NCI-H2196 treated with DMSO at 0.1 percent for 48 hours (cell line): Measurements from ENCODE around the gene PIRT.
"Not testable (repeated sequence)": the region's sequence is repeated elsewhere in the genome, so short reads cannot be mapped to it uniquely, and the experiment has no call there.

Experiments
- DNase-seq: peaks from one replicate; lab custom pipeline; 2025; ENCODE audit not compliant: unreplicated experiment; lab: John Stamatoyannopoulos, UW

Gene PIRT

DNA sequence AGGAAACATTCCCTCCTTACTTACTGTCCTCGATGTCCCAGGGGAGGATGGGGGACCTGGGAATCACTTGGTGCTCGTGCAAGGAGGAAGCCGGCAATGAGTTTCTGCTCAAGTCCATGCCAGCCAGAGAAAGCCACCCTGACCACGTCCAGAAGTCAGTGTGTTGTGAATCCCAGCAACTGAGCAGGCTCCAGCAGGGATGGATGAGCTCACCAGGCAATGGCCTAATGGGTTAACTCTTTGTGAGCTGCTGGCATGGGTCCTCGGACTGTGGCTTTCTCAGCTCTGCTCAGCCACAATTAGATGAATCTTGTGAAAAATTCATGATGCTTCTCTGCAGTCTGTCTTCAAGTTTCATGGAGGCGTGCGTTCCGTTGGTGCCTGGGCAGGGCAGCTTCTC lies at the start of gene PIRT:
TSS of gene PIRT (minus strand) at position 167 of the 400 bp plus-strand sequence. CDS start 12,442 bp downstream, outside the sequence.
- DNase-seq, result no peak

DNA sequence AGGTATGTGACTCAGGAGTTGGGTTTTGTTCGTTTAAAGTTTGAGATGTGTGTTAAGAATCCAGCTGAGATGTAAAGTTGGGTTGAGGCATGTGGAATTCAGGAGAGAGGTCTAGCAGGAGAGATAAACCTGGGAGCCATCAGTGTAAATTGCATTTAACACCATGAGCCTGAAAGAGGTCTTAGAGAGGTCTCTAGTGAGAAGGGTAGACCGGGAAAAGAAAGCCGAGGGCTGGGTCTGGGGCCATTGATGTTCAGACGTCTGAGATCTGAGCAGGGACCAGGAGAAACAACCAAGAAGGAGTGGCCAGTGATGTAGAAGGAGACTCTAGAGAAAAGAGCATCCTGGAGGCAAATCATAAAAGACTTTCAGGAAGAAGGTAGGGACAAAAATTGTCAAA lies 44.1 kb upstream of the PIRT start:
- DNase-seq, result no peak

DNA sequence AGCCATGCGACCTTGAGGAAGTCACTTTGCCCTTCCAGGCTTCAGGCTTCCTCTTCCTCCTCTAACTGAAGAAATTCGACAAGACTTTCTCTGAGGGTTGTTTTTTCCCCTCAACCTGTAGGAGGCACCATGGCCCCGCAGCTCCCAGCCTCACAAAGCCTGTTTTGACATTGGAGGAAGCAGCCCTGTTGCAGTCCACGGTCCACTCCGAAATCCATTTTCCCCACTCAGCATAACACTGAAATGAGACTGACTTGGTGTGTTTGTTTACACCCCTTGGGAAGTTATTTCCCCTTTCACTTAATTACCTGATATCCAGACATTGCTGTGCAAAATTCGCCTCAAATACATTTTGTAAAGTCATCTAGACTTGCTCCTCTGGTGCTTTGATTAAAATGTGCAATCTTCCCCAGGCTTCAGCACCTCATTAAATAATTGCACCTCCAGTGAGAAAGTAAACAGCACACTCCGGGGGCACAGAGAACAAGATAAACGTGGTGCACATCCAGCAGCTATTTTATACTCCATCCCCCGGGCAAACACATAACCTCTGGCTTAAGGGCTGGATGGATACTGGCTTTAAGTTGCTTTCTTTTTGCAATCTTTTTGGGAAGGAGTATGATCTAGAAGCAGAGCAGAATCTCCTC lies 41.4 kb upstream of the PIRT start:
- DNase-seq, result no peak

DNA sequence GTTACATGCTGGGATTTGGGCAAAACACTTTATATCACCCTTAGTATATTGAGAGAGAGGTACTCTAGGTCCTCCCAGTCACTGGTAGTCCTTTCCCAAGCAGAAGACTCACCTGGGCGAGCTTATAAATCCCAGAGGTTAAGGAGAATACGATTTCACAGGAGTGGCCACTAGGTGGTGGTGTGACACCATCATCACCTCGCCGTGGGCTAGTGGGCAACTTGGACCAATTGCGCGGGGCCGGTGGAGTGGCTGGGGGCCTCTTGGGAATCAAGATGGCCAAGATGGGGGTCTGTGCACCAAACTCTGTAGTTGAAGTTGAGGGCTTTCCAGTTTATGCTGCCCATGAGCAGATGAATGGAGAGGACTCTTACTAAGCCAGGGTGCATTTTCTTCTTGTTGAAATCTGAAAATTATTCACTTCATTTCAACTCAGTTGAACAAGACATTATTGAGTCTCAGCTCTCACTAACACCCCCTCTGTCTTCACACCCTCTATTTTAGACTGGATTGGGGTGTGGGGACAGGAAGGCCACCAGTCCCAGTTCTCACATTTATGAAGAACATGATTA lies 38.2 kb upstream of the PIRT start:
- no peak for DNase-seq

DNA sequence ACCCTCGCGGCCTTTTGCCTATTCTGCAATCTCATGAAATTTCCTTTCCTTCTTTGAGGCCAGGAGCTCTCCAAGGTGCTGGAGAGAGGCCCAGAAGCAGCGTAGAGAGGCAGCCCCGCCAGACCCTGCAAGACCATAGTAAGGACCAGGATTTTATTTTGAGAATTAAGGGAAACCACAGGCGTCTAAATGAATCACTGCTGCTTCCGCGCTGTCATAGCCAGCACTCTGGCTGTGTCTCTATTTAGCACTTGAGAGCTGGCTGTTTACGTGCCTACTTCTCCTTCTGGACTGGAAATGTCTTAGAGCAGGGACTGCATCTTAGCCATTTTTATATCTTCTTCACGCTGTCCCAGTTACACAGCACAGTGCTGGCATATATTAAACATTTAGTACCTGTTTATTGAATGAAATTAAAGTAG lies 37.6 kb upstream of the PIRT start:
- DNase-seq, result no peak

DNA sequence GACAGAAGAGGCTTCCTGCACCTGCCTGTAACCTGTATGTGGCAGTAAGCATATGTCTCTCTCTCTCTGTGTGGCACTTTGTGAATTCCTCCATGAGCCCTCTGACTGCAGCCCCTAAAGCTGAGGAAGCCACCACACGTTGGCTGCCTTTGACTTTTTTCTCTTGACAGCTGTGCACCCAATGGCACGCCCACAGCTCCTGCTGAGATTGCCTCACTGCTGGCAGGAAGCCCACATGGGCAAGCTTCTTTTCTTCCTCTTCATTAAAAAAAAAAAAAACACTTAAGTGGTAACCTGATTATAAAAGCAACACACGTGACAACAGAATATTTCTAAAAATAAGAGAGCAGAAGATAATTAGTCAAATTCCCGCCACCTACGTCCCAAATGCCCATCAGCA lies 34.0 kb upstream of the PIRT start:
- no peak for DNase-seq

DNA sequence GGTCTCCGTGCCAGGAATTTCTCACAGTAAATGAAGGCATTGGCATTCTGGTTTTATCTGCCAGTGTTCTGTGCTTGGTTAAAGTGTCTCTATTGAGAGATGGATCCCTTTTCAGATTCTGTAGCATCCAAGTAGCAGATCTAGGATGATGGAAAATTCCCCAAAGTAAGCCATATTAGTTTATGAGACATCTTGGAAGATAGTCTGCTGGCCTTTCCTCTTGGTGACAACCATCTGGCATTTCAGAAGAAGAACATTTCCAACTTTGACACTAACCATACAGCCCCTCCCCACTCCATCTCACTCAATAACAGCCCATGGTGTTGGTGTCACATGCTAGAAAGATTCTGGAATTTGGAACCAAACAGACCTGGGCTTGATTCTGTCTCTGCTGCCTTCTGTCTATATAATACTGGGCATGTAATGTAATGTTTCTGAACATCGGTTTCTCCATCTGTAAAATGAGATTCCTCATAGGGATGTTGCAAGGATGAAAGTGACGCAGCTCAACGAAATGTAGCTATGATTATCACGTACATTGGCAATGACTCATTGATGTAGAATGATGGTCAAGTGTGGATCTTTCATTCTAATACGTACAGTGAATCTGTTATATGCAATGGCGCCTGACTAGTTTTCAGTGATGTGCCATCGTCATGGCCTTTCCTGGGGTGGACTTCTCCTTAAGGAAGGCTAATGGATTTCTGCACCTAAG lies 32.6 kb upstream of the PIRT start:
- DNase-seq, result no peak

DNA sequence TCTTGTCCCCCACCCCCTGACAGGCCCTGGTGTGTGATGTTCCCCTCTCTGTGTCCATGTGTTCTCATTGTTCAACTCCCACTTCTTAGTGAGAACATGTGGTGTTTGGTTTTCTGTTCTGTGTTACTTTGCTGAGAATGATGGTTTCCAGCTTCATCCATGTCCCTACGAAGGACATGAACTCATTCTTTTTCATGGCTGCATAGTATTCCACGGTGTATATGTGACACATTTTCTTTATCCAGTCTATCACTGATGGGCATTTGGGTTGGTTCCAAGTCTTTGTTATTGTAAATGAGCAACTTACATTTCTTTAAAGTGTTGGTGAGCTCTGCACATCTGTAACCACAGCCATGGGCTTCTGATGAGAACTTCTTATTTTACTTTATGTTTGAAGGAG lies 30.9 kb upstream of the PIRT start:
- DNase-seq, result not testable (repeated sequence)

DNA sequence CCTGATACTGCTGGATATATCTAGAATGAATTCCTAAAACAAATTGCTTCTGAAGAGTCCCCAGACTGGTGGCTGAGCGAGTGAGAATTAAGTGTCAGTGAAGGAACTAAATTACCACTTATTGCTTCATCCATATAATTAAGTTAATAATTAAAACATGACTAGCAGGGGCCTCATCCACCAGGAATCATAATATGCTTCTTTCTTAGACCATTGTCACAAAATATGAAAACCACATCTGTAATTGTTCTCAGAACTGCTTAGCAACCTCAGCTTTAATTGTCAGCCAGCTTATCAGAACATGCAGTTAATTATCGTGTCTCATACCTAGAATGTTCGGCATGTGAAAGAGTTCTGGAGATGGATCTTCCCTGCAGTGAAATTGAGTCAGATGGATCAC lies 21.2 kb upstream of the PIRT start:
- DNase-seq, result no peak

DNA sequence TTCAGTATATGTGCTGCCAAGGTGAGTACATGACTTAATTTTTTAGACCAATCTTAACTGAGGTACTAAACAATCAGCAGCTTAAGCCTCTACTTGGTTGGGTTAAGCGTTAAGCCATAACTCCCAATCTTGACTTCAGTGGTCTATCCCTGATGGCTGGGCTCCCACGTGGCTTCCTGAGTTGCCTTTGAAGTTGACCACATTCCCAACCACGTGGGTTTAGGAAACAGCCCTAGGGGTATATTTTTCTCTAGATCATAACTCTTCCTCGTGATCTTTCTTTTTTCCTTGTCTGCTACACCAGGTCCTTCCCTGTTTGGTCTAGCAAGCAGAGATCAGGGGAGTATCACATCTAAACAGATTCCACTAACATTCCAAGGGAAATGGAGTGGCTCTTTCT lies 20.1 kb upstream of the PIRT start:
- DNase-seq, result no peak

DNA sequence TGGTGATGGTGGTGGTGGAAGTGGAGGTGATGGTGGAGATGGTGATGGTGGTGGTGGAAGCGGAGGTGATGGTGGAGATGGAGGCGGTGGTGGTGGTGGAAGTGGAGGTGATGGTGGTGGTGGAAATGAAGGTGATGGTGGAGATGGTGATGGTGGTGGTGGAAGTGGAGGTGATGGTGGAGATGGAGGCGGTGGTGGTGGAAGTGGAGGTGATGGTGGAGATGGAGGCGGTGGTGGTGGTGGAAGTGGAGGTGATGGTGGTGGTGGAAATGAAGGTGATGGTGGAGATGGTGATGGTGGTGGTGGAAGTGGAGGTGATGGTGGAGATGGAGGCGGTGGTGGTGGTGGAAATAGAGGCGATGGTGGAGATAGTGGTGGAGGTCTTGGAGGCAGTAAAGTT lies 8.7 kb upstream of the PIRT start:
- DNase-seq, result not testable (repeated sequence)

DNA sequence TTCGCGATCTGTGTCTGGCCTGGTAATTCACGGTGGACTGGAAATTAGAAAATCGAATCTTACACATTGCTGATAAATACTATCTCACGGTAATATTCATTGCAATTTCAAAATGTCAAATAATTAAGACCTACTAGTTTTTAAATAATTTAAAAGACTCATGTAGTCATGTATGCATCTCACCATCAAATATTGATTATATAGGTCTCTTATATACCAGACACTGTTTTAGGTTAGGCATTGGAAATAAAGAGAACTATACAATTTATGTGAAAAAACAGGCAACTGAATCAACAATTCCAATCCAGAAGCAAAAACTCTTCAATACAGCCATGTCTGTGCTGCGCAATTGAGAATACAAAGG lies 7.5 kb upstream of the PIRT start:
- DNase-seq, result no peak

DNA sequence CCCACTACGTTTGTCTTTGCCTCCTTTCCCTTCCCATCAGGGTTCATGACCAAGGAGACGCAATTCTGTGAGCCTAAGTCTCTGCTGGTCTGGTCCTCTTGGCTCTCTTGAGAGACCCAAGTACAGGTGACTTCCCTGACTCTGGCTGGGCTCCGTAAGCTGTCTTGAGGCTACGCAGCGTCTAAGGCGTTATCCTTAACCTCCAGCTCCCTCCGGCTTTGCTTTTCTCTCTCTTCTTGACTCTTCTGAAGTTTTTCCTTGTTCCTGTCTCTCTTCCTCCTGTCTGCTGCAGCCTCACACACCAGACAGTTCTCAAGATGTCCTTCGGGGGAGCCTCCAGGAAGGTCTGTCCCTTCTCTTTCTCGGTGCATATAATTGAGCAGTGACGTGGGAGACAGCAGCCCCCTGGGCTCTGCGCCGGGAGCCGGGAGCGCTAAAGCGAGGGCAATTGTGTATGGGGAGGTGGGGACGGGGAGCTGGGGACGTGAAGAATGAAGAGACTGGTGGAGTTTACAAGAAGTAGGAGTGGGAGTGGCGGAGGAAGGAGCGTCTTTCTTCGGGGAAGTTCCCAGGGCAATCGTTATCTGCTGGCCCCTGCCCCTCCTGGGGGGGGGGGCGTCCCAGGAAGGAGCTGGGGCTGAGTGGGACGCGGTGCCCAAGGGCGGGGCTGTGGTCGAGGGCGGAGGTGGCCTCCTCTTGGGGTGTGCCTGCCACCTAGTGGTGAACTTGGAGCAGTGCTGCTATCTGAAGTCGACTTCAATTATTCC lies 6.9 kb upstream of the PIRT start:
- DNase-seq, result no peak

DNA sequence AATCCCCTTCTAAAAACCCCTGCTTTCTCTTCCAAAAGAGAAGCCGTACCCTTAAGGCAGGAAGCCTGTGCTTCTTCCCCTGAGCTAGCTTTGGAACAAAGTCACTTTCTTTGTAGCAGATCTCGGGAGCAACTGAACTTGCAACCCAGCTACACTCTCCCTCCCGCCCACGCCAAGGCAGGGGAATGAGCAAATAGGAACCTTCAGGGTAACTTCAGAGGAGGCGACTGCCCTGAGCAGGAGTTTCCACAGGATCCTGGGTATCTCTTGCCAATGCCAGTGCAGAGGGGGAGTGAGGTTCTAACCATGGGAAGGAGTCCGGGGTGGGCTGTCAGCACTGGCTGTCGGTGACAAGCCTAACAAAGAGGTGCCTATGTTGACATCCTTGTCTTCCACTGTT lies 5.9 kb upstream of the PIRT start:
- DNase-seq, result no peak

DNA sequence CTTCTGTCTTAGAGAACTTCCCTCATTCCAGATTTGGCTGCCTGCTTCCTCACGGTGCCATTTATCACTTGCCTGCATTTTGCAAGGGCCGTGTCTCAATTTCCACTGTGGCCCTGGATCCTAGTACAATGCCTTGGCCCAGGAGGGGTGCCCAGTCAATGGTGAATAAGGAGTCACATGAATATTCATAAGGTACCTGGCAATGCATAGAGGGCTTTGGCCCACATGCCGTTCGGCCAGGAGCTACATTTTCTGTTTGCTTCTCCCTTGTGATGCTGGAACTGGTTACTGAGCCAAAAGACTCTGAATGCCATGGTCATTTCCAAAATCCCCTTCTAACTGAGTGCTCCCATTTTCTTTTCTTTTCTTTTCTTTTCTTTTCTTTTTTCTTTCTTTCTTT lies 4.8 kb upstream of the PIRT start:
- no peak for DNase-seq

DNA sequence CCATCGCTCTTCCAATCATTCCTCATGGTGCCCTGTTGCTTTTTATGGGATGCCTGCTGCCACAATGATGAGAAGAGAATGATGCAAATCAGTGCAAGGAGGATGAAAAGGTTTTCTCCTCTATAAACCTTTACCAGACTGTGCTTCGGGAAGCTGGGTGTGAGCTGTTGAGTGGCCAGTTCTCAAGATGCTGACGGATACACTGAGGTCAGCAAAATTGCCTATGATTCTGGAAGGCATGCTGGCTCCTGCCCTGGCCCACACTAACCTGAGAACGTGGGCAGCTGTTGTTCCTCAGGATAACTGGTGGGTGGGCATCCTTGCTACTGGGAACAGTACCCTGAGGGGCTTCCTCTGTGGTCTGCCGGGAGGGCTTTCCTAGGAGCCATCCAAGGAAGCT lies 795 bp upstream of the PIRT start:
- no peak for DNase-seq

DNA sequence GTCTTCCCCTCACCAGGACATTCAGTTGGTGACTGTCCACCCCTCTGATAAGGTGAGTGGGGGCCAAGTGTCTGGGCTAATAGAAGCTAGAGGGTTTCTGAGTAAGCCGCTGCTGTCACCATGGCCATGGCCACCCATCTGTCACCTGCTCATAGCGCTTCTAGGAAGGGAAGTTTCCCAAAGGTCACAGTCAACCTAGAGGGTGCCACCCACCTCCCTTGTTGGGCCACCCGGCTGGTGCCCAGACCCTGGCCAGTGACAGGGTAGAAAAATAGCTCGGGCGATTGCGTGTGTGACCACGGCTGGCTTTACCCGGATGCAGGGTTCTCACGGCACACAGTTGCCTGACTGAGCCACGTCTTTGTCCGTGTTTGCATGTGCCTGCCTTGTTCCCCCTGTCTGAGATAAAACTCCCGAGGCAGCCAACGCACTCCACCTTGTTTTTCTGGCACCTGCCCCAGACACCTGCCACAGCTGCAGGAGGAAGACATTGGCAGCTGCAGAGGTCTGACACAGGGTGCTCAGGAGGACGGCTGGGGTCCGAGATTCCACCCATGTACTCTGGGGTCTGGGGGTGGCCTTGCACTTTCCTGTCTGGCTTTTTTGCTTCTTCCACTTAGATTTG lies 809 bp downstream of the PIRT start:
- no peak for DNase-seq

DNA sequence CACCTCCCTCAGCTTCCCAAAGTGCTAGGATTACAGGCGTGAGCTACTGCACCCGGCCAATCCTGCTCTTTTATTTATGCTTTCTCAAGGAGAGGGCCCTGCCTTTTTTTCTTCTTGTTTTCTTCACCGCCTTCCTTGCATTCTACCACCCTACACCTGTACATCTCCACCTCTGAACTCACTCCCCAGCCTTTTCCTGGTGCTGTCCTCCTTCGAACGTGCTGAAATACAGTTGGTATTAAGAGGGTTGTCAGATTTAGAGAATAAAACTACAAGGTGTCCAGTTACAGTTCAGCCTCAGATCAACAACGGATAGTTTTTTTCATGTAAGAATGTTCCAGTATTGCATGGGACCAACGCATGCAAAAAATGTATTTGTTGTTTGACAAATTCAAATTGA lies 1.7 kb downstream of the PIRT start:
- no peak for DNase-seq

DNA sequence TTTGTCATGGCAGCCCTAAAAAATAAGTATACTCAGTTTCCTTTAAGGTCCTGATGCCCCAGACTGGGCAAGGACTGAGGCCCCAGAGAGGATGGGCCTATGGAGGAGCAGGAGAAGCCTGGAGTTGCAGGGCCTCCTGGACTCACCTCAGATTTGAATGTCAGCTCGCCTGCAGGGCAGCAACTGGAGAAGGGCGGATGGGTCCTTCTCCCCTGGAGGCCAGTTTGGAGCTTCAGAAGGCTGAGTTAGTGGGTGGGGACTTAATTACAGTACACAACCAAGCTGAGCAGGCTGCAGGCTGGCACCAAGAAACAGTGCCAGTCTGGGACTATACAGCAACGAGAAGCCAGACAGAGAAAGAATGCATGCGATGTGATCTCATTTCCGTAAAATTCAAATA lies 6.2 kb downstream of the PIRT start:
- no peak for DNase-seq

DNA sequence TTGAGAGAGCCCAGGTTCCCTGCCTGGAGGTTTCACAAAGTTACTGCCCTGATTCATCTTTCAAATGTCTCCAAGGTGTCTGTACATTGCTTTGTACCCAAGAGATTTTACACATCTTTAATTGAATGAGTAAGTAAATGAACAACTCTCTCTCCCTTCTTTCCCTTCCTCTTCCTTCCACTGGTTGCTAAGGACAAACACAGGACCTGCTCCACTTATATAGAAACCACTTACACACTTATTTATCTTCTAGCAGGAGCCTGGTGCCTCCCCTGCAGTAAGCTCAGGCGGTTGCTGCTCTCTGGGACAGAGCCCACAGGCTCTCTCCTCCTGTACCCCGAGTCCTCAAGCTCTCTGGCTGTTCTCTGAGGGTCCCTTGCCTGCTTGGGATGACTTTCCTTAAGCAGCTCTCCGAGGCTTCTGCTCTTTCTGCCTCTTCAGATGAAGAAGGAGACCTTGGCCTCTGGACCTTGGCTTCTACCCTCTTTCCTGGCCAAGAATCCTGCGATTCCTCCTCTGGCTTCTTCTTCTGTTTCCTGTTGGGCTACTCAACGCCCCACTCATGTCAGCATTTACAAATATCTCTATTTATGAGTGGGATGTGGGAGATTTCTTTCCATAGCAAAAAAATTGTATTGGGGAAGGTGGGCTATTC lies 9.9 kb downstream of the PIRT start:
- DNase-seq, result no peak

DNA sequence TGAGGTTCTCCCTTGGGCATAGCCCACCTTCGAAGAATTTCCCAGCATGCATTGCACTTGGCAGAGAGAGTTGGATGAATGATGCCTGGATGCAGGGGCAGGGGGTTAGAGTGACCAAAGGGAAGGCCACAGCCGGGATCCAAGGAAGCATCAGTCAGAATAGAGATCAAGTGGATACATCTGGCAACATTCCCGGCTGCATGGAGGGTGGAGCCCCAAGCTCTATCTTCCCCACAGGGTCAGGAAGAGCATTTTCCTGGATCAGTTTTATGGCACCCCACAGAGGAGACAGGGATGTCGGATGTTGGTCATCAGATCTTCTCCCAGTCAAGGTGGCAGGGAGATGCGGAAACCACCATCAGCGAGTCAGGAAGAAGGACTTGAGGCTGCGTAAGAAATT lies 13.0 kb downstream of the PIRT start:
- no peak for DNase-seq
